GM12864 (cell line): ENCODE results near the gene CAPSL.

Experiments
- DNase-seq: peaks from one replicate; pipeline ENCODE4 v3.0.0-alpha.2; 2011; ENCODE audit warnings: low read depth
- H3K4me3 ChIP-seq: 2 replicates; pipeline ENCODE4 v1.5.1; 2011; ENCODE audit warnings: mild to moderate bottlenecking, low read depth, low read length, control low read depth
- TF ChIP-seq, protein P1 (sequence below): IDR thresholded peaks from 2 replicates; pipeline ENCODE4 v1.5.1; 2011; ENCODE audit warnings: low read depth, mild to moderate bottlenecking, moderate library complexity, low read length, control low read depth, inconsistent platforms; ENCODE audit errors: missing control alignments

The CAPSL gene

DNA sequence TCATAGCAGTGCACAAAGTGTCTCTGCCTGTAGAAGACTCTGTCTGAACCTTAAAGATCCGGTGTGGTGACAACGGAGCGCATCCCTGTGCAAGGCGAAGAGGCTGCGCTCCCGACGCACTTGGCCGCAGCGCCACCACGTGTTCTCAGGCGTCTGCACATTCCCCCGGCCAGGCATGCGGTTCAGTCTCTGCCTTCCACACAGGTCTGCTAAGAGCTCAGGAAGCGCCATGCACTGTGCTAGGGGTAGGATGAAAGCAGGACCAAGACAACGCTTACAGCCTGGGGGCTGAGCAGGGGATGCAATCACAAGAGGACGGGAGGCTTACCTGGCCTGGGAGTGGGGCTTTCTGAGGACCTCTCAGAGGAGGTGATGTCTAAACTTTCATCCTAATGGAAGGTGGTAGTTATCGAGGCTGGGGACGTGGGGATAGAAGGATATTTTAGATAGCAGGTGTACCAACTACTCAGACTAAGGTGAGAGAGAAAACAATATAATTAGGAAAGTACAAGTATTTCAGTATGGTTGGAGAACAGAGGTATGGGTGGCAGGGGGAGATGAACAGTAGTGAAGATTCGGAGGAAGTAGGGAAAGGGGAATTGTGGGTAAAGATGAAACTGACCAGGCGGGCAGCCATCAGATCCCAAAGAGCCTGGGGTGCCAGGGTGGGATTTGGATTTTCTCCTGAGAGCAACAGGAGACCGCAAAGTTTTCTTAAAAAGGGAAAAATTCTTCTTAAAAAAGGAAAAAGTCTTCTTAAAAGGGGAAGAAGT, 13.3 kb downstream of the CAPSL start:
- DNase-seq: no peak
- H3K4me3 ChIP-seq: no peak overlapping the region
- TF ChIP-seq, protein P1, sequence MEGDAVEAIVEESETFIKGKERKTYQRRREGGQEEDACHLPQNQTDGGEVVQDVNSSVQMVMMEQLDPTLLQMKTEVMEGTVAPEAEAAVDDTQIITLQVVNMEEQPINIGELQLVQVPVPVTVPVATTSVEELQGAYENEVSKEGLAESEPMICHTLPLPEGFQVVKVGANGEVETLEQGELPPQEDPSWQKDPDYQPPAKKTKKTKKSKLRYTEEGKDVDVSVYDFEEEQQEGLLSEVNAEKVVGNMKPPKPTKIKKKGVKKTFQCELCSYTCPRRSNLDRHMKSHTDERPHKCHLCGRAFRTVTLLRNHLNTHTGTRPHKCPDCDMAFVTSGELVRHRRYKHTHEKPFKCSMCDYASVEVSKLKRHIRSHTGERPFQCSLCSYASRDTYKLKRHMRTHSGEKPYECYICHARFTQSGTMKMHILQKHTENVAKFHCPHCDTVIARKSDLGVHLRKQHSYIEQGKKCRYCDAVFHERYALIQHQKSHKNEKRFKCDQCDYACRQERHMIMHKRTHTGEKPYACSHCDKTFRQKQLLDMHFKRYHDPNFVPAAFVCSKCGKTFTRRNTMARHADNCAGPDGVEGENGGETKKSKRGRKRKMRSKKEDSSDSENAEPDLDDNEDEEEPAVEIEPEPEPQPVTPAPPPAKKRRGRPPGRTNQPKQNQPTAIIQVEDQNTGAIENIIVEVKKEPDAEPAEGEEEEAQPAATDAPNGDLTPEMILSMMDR: no peak

DNA sequence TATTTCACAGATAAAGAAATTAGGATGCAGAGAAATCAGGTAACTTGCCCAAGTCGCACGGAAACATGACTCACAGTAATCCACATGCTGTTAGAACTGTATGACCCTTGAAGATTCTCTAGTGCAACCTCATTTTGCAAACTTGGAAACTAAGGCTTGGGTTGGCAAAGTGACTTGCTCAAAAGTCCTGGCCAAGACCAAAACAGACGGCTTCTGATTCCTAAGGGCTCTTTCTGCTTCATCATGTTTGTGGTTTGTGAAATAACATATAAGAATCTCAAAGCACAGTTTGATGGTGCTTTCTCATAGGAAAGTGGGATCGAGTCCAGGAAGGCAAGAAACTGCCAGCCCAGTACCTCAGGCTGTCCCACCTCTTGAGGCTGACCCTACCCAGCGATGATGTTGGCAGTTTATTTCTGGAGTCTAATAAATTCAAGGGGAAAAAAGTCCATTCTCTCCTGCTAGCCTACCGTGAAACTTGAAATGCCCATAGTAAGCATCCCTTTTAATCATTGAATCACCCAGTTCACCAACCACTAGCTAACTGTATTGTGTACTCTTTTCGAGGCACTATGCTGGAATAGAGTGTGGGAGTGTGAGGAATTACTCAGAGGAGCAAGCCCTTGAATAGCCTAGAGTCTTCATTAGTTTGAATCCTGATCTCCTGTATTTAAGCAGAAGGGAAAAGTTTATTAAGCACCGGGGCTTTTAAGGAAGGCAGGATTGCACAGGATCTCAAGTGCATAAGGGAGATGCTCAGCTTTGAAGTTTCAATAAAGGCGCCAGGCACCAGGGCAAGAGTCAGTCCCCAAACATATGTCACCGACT, 14.1 kb downstream of the CAPSL start:
- TF ChIP-seq, protein P1: no peak
- no peak overlapping the region for H3K4me3 ChIP-seq
- no peak for DNase-seq

DNA sequence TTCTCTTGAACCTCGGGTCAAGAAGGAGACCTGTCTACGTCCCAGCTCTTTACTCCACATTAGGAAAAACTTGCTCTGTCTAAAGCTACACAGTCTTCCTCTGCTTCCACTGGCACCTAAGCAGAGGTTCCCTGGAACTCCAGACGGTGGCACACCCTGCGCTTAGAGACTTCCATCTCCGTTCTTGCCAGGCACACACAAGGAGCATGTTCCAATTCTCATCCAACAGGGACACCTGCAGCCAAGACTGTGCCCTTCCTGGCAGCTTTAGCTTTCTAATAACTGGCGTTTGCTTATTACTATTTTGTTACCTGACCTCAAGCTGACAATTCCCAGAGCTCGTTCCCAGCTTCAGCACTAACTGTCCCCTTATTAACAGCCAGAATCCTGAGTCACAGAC, 16.0 kb downstream of the CAPSL start:
- no peak for DNase-seq
- TF ChIP-seq, protein P1: no peak

DNA sequence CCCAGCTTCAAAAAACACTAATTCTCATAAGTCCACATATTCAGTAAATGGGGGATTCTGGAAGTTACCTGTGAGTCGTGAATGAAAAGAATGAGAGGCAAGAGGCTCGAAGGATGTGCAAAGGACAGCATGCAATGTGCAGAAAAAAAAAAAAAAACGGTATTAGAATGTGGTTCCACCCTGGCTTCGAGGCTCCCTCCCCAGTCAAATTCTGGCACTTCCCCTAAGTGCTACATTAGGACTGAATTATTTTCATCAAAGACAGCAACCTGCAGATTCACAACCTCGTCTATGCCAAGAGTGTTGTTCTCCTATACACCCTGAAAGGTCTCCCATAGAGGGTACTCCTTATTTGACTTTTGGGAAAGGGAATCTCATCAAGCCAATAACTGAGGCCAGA, 16.5 kb downstream of the CAPSL start:
- TF ChIP-seq, protein P1: no peak
- no peak overlapping the region for H3K4me3 ChIP-seq
- DNase-seq: no peak

More for the DNA sequence above, 16.0 kb downstream of the CAPSL start:
- no peak overlapping the region for H3K4me3 ChIP-seq

DNA sequence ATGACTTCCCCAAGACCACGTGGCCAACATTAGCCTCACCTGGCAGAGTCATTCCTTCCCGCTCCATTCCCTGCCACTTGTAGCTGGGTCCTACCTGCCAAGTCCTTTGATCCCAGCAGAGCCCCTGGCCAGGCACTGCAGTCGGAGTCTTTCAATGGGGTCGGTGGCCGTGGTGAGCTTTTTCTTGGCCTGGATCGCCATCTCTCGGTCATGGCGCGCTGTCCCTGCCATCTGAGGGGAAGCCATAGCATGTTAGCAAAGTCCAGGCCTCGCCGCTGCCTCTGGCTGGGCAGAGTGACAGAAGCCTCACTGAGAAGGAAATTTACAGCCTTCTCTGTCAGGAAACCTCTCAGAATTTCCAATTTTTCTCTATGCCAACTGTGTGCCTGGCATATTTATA, 17.5 kb downstream of the CAPSL start:
- TF ChIP-seq, protein P1: no peak
- DNase-seq: no peak
- H3K4me3 ChIP-seq: no peak overlapping the region

DNA sequence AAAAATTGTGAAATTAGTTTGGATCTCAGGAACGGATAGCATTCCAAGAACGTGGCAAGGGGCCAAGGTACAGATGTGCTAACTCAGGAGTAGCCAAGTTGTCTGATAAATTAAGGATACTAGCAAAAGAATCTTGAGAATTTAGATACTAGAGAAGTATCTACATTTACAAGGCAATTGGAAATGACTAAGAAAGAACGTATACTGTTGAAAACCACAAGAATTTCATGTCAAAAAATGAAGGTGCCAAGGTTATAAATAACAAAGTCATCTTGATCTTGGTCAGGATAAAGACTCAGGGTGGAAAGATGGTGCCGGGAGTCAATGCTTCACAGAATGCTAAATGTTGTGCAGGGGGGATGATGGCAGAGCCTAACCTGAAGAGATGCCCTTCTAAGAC, 19.2 kb downstream of the CAPSL start:
- no peak overlapping the region for H3K4me3 ChIP-seq
- TF ChIP-seq, protein P1: no peak
- DNase-seq: no peak
